OCI-LY1 (cell line): ENCODE data around the gene YBEY.

ENCODE experiments used
- H2AFZ ChIP-seq: fragments of 200-600 bp; sonication (generic), shearing (Covaris generic); 2 replicates; pipeline ENCODE4 v1.6.0; 2014; ENCODE audit warnings: antibody characterized with exemption, mild to moderate bottlenecking, low read length
- H3F3A ChIP-seq: fragments of 200-600 bp; sonication (generic), shearing (Covaris generic); 2 replicates; pipeline ENCODE4 v1.6.0; 2014; ENCODE audit warnings: mild to moderate bottlenecking, antibody characterized with exemption, low read length, moderate library complexity; ENCODE audit not compliant: insufficient read depth
- H3K27ac ChIP-seq: fragments of 200-600 bp; sonication (generic); 2 replicates; pipeline ENCODE4 v1.5.1; 2014; ENCODE audit warnings: low read length, mixed run types, mild to moderate bottlenecking, low read depth; ENCODE audit not compliant: poor library complexity, severe bottlenecking
- H3K27me3 ChIP-seq: fragments of 200-600 bp; sonication (generic); 2 replicates; pipeline ENCODE4 v1.6.0; 2014; ENCODE audit warnings: antibody characterized with exemption, mild to moderate bottlenecking, low read length, moderate library complexity; ENCODE audit not compliant: insufficient read depth
- H3K36me3 ChIP-seq: fragments of 200-600 bp; sonication (generic); 2 replicates; pipeline ENCODE4 v1.6.1; 2014; ENCODE audit warnings: mild to moderate bottlenecking, antibody characterized with exemption, low read length, moderate library complexity, mixed read lengths; ENCODE audit not compliant: insufficient read depth
- H3K4me1 ChIP-seq: fragments of 200-600 bp; sonication (generic); 2 replicates; pipeline ENCODE4 v1.5.1; 2014; ENCODE audit warnings: mild to moderate bottlenecking, low read length, moderate library complexity; ENCODE audit not compliant: insufficient read depth, severe bottlenecking
- H3K4me2 ChIP-seq: fragments of 200-600 bp; sonication (generic), shearing (Covaris generic); 2 replicates; pipeline ENCODE4 v1.6.1; 2014; ENCODE audit warnings: low read length
- H3K4me3 ChIP-seq: fragments of 200-600 bp; sonication (generic); 2 replicates; pipeline ENCODE4 v1.5.1; 2014; ENCODE audit warnings: low read length, low read depth, mild to moderate bottlenecking, mixed read lengths; ENCODE audit not compliant: poor library complexity, severe bottlenecking
- H3K79me2 ChIP-seq: fragments of 200-600 bp; shearing (Covaris generic); 2 replicates; pipeline ENCODE4 v1.6.1; 2016; ENCODE audit warnings: mixed run types, low read length, mixed read lengths; ENCODE audit not compliant: insufficient read depth
- H3K9ac ChIP-seq: fragments of 200-600 bp; sonication (generic), shearing (Covaris generic); 2 replicates; pipeline ENCODE4 v1.6.1; 2014; ENCODE audit warnings: mild to moderate bottlenecking, low read length, mixed read lengths
- H3K9me2 ChIP-seq: fragments of 200-600 bp; sonication (generic), shearing (Covaris generic); 2 replicates; pipeline ENCODE4 v1.6.1; 2014; ENCODE audit warnings: low read depth, mild to moderate bottlenecking, low read length, mixed read lengths
- H3K9me3 ChIP-seq: fragments of 200-600 bp; shearing (Covaris generic); 2 replicates; pipeline ENCODE4 v1.6.1; 2014; ENCODE audit warnings: low read length, mixed read lengths
- H4K20me1 ChIP-seq: fragments of 200-600 bp; sonication (generic), shearing (Covaris generic); 2 replicates; pipeline ENCODE4 v1.6.0; 2016; ENCODE audit warnings: mild to moderate bottlenecking, low read length; ENCODE audit not compliant: insufficient read depth
- CTCF ChIP-seq: fragments of 200-600 bp; sonication (generic), shearing (Covaris generic); IDR thresholded peaks from 2 replicates; pipeline ENCODE4 v1.5.1; 2017; ENCODE audit warnings: mild to moderate bottlenecking, antibody characterized with exemption, low read length, moderate library complexity, mixed read lengths
- EZH2 ChIP-seq: fragments of 200-600 bp; sonication (generic), shearing (Covaris generic); IDR thresholded peaks from 2 replicates; pipeline ENCODE4 v1.8.0; 2017; ENCODE audit warnings: borderline replicate concordance, mixed run types, mild to moderate bottlenecking, antibody characterized with exemption, low read length, moderate library complexity, mixed read lengths

Gene YBEY

DNA sequence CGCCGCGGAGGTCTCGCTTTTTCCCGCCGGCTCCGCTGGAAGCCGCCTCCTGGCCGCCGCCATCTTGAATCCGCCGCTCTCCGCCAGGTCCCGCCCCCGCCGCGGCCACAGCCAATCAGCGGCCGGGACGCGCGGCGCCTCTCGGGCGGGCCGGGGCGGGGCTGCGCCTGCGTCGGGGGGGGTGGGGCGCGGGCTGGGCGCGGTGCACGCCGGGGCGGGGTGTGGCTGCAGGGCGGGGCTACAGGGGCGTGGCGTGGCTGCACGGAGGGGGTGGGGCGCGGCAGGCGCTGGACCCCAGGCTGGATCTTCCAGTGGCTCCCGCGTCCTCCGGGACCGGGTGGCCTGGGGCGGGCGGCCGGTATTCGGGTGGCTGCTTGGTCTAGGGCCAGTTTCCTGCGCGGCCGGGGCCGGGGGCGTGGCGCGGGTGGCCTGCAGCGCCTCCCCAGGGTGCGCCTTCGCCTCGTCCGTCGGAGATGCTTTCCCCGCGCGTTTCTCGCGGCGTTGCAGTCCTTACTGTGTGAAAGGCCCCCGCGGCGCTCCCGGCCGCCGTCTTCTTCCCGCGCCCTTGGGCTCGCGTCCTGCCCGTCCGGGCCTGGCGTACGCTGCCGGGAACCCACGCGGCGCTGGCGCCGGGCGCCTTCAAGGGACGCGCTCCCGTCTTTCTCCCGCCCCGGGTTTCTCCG lies 38.4 kb downstream of the YBEY start:
- Histone ChIP-seq H3K27ac (peak overlapping the region; percentile 92), H3K27me3 (no peaks in the 10 kb centered on the region), H4K20me1 (no peaks in the 10 kb centered on the region), H3K36me3 (peaks cover 42% of the 10 kb centered on the region), H3K9me3 (no peaks in the 10 kb centered on the region), H3K4me1 (peaks cover 37% of the 10 kb centered on the region), H3F3A (no peaks in the 10 kb centered on the region), H3K9me2 (no peaks in the 10 kb centered on the region), H3K79me2 (peaks cover 55% of the 10 kb centered on the region), H3K4me3 (peak overlapping the region; percentile 79), H2AFZ (no peak overlapping the region), H3K4me2 (peak overlapping the region; percentile 80), H3K9ac (peak overlapping the region; percentile 96)
- no peak for TF ChIP-seq CTCF
- TF ChIP-seq EZH2 = no peak

- Histone ChIP-seq H3K27ac (peak overlapping the region; percentile 47), H4K20me1 (no peaks in the 10 kb centered on the region), H3K9me3 (no peaks in the 10 kb centered on the region), H2AFZ (no peak overlapping the region), H3K4me1 (peaks cover 32% of the 10 kb centered on the region), H3K9me2 (no peaks in the 10 kb centered on the region), H3K79me2 (peaks cover 61% of the 10 kb centered on the region), H3K4me2 (peak overlapping the region; percentile 80), H3K4me3 (peak overlapping the region; percentile 79), H3F3A (no peaks in the 10 kb centered on the region), H3K9ac (peak overlapping the region; percentile 84), H3K27me3 (no peaks in the 10 kb centered on the region), H3K36me3 (peaks cover 49% of the 10 kb centered on the region)
- TF ChIP-seq CTCF = peak; percentile 13; the same call in 1 of the 2 replicates
- TF ChIP-seq EZH2 = no peak
Observed at GRCh38 chr21:46325073-46325912, 39.2 kb downstream of the YBEY start.

GRCh38 chr21:46326110-46326703 lies 40.1 kb downstream of the YBEY start:
- no peak overlapping the region for H2AFZ ChIP-seq
- H3K9ac ChIP-seq = no peak overlapping the region
- peak overlapping the region; percentile 79 for H3K4me3 ChIP-seq
- H4K20me1 ChIP-seq = no peaks in the 10 kb centered on the region
- H3K27ac ChIP-seq = no peak overlapping the region
- no peaks in the 10 kb centered on the region for H3K27me3 ChIP-seq
- no peaks in the 10 kb centered on the region for H3K9me3 ChIP-seq
- H3K36me3 ChIP-seq = peaks cover 53% of the 10 kb centered on the region
- H3K4me1 ChIP-seq = peaks cover 23% of the 10 kb centered on the region
- H3F3A ChIP-seq = no peaks in the 10 kb centered on the region
- no peaks in the 10 kb centered on the region for H3K9me2 ChIP-seq
- peaks cover 54% of the 10 kb centered on the region for H3K79me2 ChIP-seq
- TF ChIP-seq EZH2 = no peak
- TF ChIP-seq CTCF = peak; percentile 32; the same call in 1 of the 2 replicates
- peak overlapping the region; percentile 80; the same call in 1 of the 2 replicates for H3K4me2 ChIP-seq
